Measurements from ENCODE around the gene PIK3C3.

The PIK3C3 gene

GRCh38 chr18:42029092-42029491 lies 74.1 kb downstream of the PIK3C3 start:
- H3F3A ChIP-seq (ENCODE audit: insufficient read depth), result no peaks in the 10 kb centered on the region
- no peaks in the 10 kb centered on the region for H3K27me3 ChIP-seq (ENCODE audit: low read length)
- H3K79me2 ChIP-seq (ENCODE audit: insufficient read depth, low read length), result no peaks in the 10 kb centered on the region
- H2AFZ ChIP-seq (ENCODE audit: low read depth, low read length, severe bottlenecking), result no peak overlapping the region
- no peaks in the 10 kb centered on the region for H3K9me2 ChIP-seq (replicated peaks; ENCODE audit: insufficient read depth, low read length)
- no peak overlapping the region for H3K4me3 ChIP-seq (ENCODE audit: insufficient read depth, low read length, poor library complexity, severe bottlenecking)
- H3K9ac ChIP-seq (ENCODE audit: low read length), result no peak overlapping the region
- H3K9me3 ChIP-seq (ENCODE audit: insufficient read depth, low read length), result no peaks in the 10 kb centered on the region
- TF ChIP-seq EZH2phosphoT487 (conservative IDR thresholded peaks at IDR 0.05; ENCODE audit: low read length) (no peak), CTCF (IDR thresholded peaks at IDR 0.05; ENCODE audit: insufficient read depth, low read length, poor library complexity, severe bottlenecking) (no peak)
- no peak overlapping the region for H3K4me2 ChIP-seq (ENCODE audit: low read depth, low read length, poor library complexity, severe bottlenecking)
- peaks cover 17% of the 10 kb centered on the region; the same call in 1 of the 2 replicates for H3K36me3 ChIP-seq (ENCODE audit: low read length)
- H4K20me1 ChIP-seq (ENCODE audit: low read depth, low read length), result no peaks in the 10 kb centered on the region
- H3K27ac ChIP-seq (ENCODE audit: low read depth, low read length), result no peak overlapping the region

GRCh38 chr18:42030586-42031182 lies 75.7 kb downstream of the PIK3C3 start:
- no peak overlapping the region for H3K4me3 ChIP-seq (ENCODE audit: insufficient read depth, low read length, poor library complexity, severe bottlenecking)
- H4K20me1 ChIP-seq (ENCODE audit: low read depth, low read length), result no peaks in the 10 kb centered on the region
- H3K79me2 ChIP-seq (ENCODE audit: insufficient read depth, low read length), result no peaks in the 10 kb centered on the region
- no peak overlapping the region for H3K4me2 ChIP-seq (ENCODE audit: low read depth, low read length, poor library complexity, severe bottlenecking)
- H3K27ac ChIP-seq (ENCODE audit: low read depth, low read length), result no peak overlapping the region
- no peak overlapping the region for H3K9ac ChIP-seq (ENCODE audit: low read length)
- TF ChIP-seq CTCF (IDR thresholded peaks at IDR 0.05; ENCODE audit: insufficient read depth, low read length, poor library complexity, severe bottlenecking), result peak; percentile 40
- TF ChIP-seq EZH2phosphoT487 (conservative IDR thresholded peaks at IDR 0.05; ENCODE audit: low read length), result no peak
- no peaks in the 10 kb centered on the region for H3K27me3 ChIP-seq (ENCODE audit: low read length)
- peaks cover 25% of the 10 kb centered on the region; the same call in 1 of the 2 replicates for H3K36me3 ChIP-seq (ENCODE audit: low read length)
- H2AFZ ChIP-seq (ENCODE audit: low read depth, low read length, severe bottlenecking), result no peak overlapping the region
- H3K9me3 ChIP-seq (ENCODE audit: insufficient read depth, low read length), result no peaks in the 10 kb centered on the region
- H3K9me2 ChIP-seq (replicated peaks; ENCODE audit: insufficient read depth, low read length), result no peaks in the 10 kb centered on the region
- no peaks in the 10 kb centered on the region for H3F3A ChIP-seq (ENCODE audit: insufficient read depth)

- Histone ChIP-seq H3K36me3 (ENCODE audit: low read length) (peaks cover 33% of the 10 kb centered on the region; the same call in 1 of the 2 replicates), H3K4me3 (ENCODE audit: insufficient read depth, low read length, poor library complexity, severe bottlenecking) (no peak overlapping the region), H3K27me3 (ENCODE audit: low read length) (no peaks in the 10 kb centered on the region), H3K9me2 (replicated peaks; ENCODE audit: insufficient read depth, low read length) (no peaks in the 10 kb centered on the region), H2AFZ (ENCODE audit: low read depth, low read length, severe bottlenecking) (no peak overlapping the region), H3K4me2 (ENCODE audit: low read depth, low read length, poor library complexity, severe bottlenecking) (no peak overlapping the region), H3F3A (ENCODE audit: insufficient read depth) (no peaks in the 10 kb centered on the region), H3K27ac (ENCODE audit: low read depth, low read length) (no peak overlapping the region), H3K79me2 (ENCODE audit: insufficient read depth, low read length) (no peaks in the 10 kb centered on the region), H3K9me3 (ENCODE audit: insufficient read depth, low read length) (no peaks in the 10 kb centered on the region), H4K20me1 (ENCODE audit: low read depth, low read length) (no peaks in the 10 kb centered on the region), H3K9ac (ENCODE audit: low read length) (no peak overlapping the region)
- TF ChIP-seq EZH2phosphoT487 (conservative IDR thresholded peaks at IDR 0.05; ENCODE audit: low read length) (no peak), CTCF (IDR thresholded peaks at IDR 0.05; ENCODE audit: insufficient read depth, low read length, poor library complexity, severe bottlenecking) (no peak)
Measured at GRCh38 chr18:42032447-42032846, 77.4 kb downstream of the PIK3C3 start.
